ENCODE data around the gene SHANK1.

DNA sequence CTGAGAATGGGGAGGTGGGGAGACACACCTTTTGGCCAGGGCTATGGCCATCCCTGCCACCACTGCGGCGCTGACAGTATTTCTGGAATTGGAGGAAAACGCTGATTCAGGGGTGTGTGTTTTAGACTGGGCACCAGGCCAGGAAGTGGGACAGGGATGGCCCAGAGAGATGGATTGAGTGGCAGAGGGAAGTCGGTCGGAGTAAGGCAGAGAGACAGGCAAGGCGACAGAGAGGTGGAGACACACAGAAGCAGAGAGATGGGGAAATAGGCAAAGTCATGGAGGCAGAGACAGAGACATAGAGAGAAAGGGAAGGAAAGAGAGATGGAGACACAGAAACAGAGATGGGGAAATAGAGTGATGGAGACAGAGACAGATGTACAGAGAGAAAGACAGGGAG lies 74.5 kb downstream of the SHANK1 start:
- TF ChIP-seq POLR2AphosphoS5 (IDR thresholded peaks at IDR 0.05) (no peak), EP300 (IDR thresholded peaks at IDR 0.05; ENCODE audit: low read depth) (no peak)
